GM13977 (cell line): Measurements from ENCODE around the gene DAGLA.

Experiments
- DNase-seq: peaks from one replicate; pipeline ENCODE4 v3.0.0; 2012; ENCODE audit warnings: low spot score
- CTCF ChIP-seq: IDR thresholded peaks from 2 replicates; pipeline ENCODE4 v1.5.1; 2012; ENCODE audit warnings: mild to moderate bottlenecking, control low read depth; ENCODE audit not compliant: insufficient read depth; ENCODE audit errors: extremely low read depth, missing control alignments
- in situ Hi-C: fragments of 300-500 bp; cut with MboI; formaldehyde crosslinking; loops from one replicate; pipeline ENCODE4 v1.12.0; 2022; ENCODE audit warnings: low sequenced_read_pairs, low pct_unique_long_range_greater_than_20kb, mixed read lengths, inconsistent platforms; ENCODE audit not compliant: unreplicated experiment

DAGLA gene

GRCh38 chr11:61709110-61709509 lies 28.9 kb downstream of the DAGLA start:
- no peak for TF ChIP-seq CTCF
- DNase-seq, result no peak
- in situ Hi-C loops, result no loop called here

- TF ChIP-seq CTCF, result no peak
- DNase-seq, result no peak
- in situ Hi-C loops, result no loop called here
Observed at GRCh38 chr11:61709572-61709971, 29.4 kb downstream of the DAGLA start.

GRCh38 chr11:61710019-61710418 lies 29.8 kb downstream of the DAGLA start:
- DNase-seq, result no peak
- in situ Hi-C loops, result no loop called here
- TF ChIP-seq CTCF, result no peak

- DNase-seq, result no peak
- no peak for TF ChIP-seq CTCF
- in situ Hi-C loops, result no loop called here
Observed at GRCh38 chr11:61711037-61711436, 30.8 kb downstream of the DAGLA start.

- in situ Hi-C loops, result no loop called here
- DNase-seq, result no peak
- no peak for TF ChIP-seq CTCF
Observed at GRCh38 chr11:61711498-61711897, 31.3 kb downstream of the DAGLA start.

GRCh38 chr11:61712314-61712713 lies 32.1 kb downstream of the DAGLA start:
- no peak for TF ChIP-seq CTCF
- in situ Hi-C loops, result no loop called here
- DNase-seq, result no peak

- no peak for TF ChIP-seq CTCF
- in situ Hi-C loops, result no loop called here
- DNase-seq, result no peak
Observed at GRCh38 chr11:61712846-61713245, 32.7 kb downstream of the DAGLA start.
